Endothelial cell of umbilical vein (primary cell): ENCODE measurements around the gene EML6. TPM values are rescaled to one million over a fixed set of nuclear protein-coding genes. Genes with fewer than 3 reads are reported as not detected.

Experiments used
- BruUV-seq: library from RNA; stranded (reverse); fragments of 400-500 nt; replicated peaks from 2 replicates; lab custom pipeline; 2021; lab: Mats Ljungman, UMichigan
- CTCF ChIA-PET: fragments of 300-600, 350-600 bp; sonication (Branson Sonifier 250); formaldehyde crosslinking; loops from one replicate; lab custom pipeline; 2021; ENCODE audit warnings: antibody characterized with exemption, inconsistent platforms; lab: Charles Lee
- POLR2A ChIA-PET: fragments of 300-600, 350-600 bp; sonication (Branson Sonifier 250); formaldehyde crosslinking; loops from one replicate; lab custom pipeline; 2021; ENCODE audit warnings: antibody characterized with exemption, inconsistent platforms; lab: Charles Lee
- DNase-seq: peaks from one replicate; pipeline ENCODE4 v3.0.0-alpha.2; 2011; ENCODE audit warnings: low read depth, low spot score
- FAIRE-seq: peaks from 2 replicates; lab custom pipeline; 2011; peaks lifted over from hg19 to GRCh38; lab: Jason Lieb, UNC
- H2AFZ ChIP-seq: 2 replicates; pipeline ENCODE4 v1.6.0; 2012; ENCODE audit warnings: low read depth, low read length, control low read depth, inconsistent platforms
- H3K27ac ChIP-seq: 2 replicates; pipeline ENCODE4 v1.5.1; 2011; ENCODE audit warnings: low read depth, mild to moderate bottlenecking, control low read depth, low read length, moderate library complexity; ENCODE audit not compliant: insufficient read depth
- H3K27me3 ChIP-seq, 2 experiments: 2 replicates each; pipeline versions ENCODE4 v1.6.0 to v1.6.1; 2011; ENCODE audit warnings: low read length in 2 of 2, mixed read lengths in 1 of 2; ENCODE audit not compliant: control insufficient read depth in 2 of 2, insufficient read depth in 2 of 2
- H3K36me3 ChIP-seq, 2 experiments: 2 replicates in 1 of 2; 3 replicates in 1 of 2; pipeline ENCODE4 v1.5.1; 2011; ENCODE audit warnings: low read length in 2 of 2, mild to moderate bottlenecking in 1 of 2, moderate library complexity in 1 of 2; ENCODE audit not compliant: control insufficient read depth in 2 of 2, insufficient read depth in 2 of 2; ENCODE audit errors: extremely low read depth in 1 of 2
- H3K4me1 ChIP-seq: 3 replicates; pipeline ENCODE4 v1.5.1; 2011; ENCODE audit warnings: mild to moderate bottlenecking, low read length; ENCODE audit not compliant: control insufficient read depth, insufficient read depth; ENCODE audit errors: extremely low read depth
- H3K4me2 ChIP-seq: 2 replicates; pipeline ENCODE4 v1.6.1; 2011; ENCODE audit warnings: low read length, control low read depth, mixed read lengths; ENCODE audit not compliant: insufficient read depth
- H3K4me3 ChIP-seq, 3 experiments: fragments of 200-600 bp in 1 of 3; sonication (generic), shearing (Covaris generic) in 1 of 3; replicated peaks in 1 of 3; 2 replicates each; pipeline ENCODE4 v1.5.1; 2011 to 2016; ENCODE audit warnings: control low read depth in 3 of 3, low read length in 3 of 3, mild to moderate bottlenecking in 2 of 3, inconsistent platforms in 1 of 3, low read depth in 1 of 3, moderate library complexity in 1 of 3; ENCODE audit not compliant: insufficient read depth in 1 of 3
- H3K79me2 ChIP-seq: 2 replicates; pipeline ENCODE4 v1.6.0; 2012; ENCODE audit warnings: low read length, inconsistent platforms; ENCODE audit not compliant: control insufficient read depth, insufficient read depth
- H3K9ac ChIP-seq: replicated peaks from 2 replicates; pipeline ENCODE3; 2011; ENCODE audit warnings: low read length, control low read depth; ENCODE audit not compliant: insufficient read depth; ENCODE audit errors: extremely low read depth
- H3K9me1 ChIP-seq: replicated peaks from 3 replicates; pipeline ENCODE4 v1.6.0; 2011; ENCODE audit warnings: mild to moderate bottlenecking, low read length; ENCODE audit not compliant: control insufficient read depth, insufficient read depth; ENCODE audit errors: extremely low read depth
- H3K9me3 ChIP-seq: replicated peaks from 2 replicates; pipeline ENCODE4 v1.5.1; 2012; ENCODE audit warnings: low read length, inconsistent platforms; ENCODE audit not compliant: control insufficient read depth, insufficient read depth
- H4K20me1 ChIP-seq: replicated peaks from 2 replicates; pipeline ENCODE3; 2011; ENCODE audit warnings: mild to moderate bottlenecking, low read length; ENCODE audit not compliant: control insufficient read depth, insufficient read depth; ENCODE audit errors: extremely low read depth
- CTCF ChIP-seq, 2 donors: IDR thresholded peaks; 1 replicate in 1 of 2; 2 replicates in 1 of 2; pipeline ENCODE4 v1.5.1; 2011; ENCODE audit warnings: low read length in 2 of 2, mild to moderate bottlenecking in 2 of 2, moderate library complexity in 2 of 2, control low read depth in 1 of 2, inconsistent platforms in 1 of 2, low read depth in 1 of 2; ENCODE audit not compliant: insufficient read depth in 1 of 2; ENCODE audit errors: extremely low read depth in 1 of 2
- EZH2 ChIP-seq: IDR thresholded peaks from 2 replicates; pipeline ENCODE4 v1.6.1; 2012; ENCODE audit warnings: borderline replicate concordance, low read depth, mild to moderate bottlenecking, moderate library complexity, low read length, inconsistent platforms; ENCODE audit not compliant: severe bottlenecking
- FOS ChIP-seq: IDR thresholded peaks from 2 replicates; pipeline ENCODE4 v1.6.1; 2011; ENCODE audit warnings: mild to moderate bottlenecking, low read length, moderate library complexity, borderline replicate concordance; ENCODE audit not compliant: insufficient read depth
- GATA2 ChIP-seq: IDR thresholded peaks from 2 replicates; pipeline ENCODE4 v1.7.0; 2011; ENCODE audit warnings: low read depth, mild to moderate bottlenecking, moderate library complexity, mixed read lengths, low read length; ENCODE audit not compliant: insufficient read length, insufficient read depth
- JUN ChIP-seq: IDR thresholded peaks from 2 replicates; pipeline ENCODE4 v1.6.1; 2011; ENCODE audit warnings: borderline replicate concordance, low read depth; ENCODE audit not compliant: insufficient read length, insufficient read depth
- MYC ChIP-seq: IDR thresholded peaks from one replicate; pipeline ENCODE4 v1.6.1; 2011; ENCODE audit warnings: mild to moderate bottlenecking, low read depth, low read length
- POLR2A ChIP-seq: IDR thresholded peaks from 2 replicates; pipeline ENCODE4 v1.6.1; 2012; ENCODE audit warnings: low read depth, mild to moderate bottlenecking, control low read depth, low read length
- POLR2AphosphoS5 ChIP-seq: IDR thresholded peaks from 2 replicates; pipeline ENCODE4 v1.6.1; 2012; ENCODE audit warnings: low read depth, mild to moderate bottlenecking, control low read depth, low read length, moderate library complexity; ENCODE audit not compliant: insufficient read depth
- dilution Hi-C: fragments of 300-500 bp; cut with MboI; formaldehyde crosslinking; loops from one replicate; pipeline ENCODE4 v1.15.0; 2019; ENCODE audit warnings: low sequenced_read_pairs; ENCODE audit not compliant: extremely low pct_ligation_motif_present
- intact Hi-C: fragments of 100-400 bp; cut with micrococcal nuclease; formaldehyde crosslinking; loops from one replicate; pipeline ENCODE4 v1.10.0; 2022
- polyA plus RNA-seq, 4 experiments: library from polyadenylated mRNA; depleted of rRNA in 3 of 4; stranded (reverse) in 3 of 4; unstranded in 1 of 4; fragments of >200 nt; gene quantifications; 2 replicates each; pipeline versions ENCODE4 v1.2.1 to v1.2.3, GENCODE V29; 2011 to 2012; ENCODE audit warnings: missing spikeins in 1 of 4
- total RNA-seq: library from RNA; stranded (reverse); gene quantifications from 2 replicates; pipeline ENCODE4 v1.2.3, GENCODE V29; 2021
- TF ChIP-seq, protein P1 (sequence below): IDR thresholded peaks from 2 replicates; pipeline ENCODE4 v1.6.1; 2011; ENCODE audit not compliant: insufficient read depth, insufficient read length

Gene EML6
- total and polyA plus RNA-seq, 2 donors (not counting 3 experiments of a cell fraction or from before 2014, with no cell fraction given): 0.79 to 2.1 TPM

DNA sequence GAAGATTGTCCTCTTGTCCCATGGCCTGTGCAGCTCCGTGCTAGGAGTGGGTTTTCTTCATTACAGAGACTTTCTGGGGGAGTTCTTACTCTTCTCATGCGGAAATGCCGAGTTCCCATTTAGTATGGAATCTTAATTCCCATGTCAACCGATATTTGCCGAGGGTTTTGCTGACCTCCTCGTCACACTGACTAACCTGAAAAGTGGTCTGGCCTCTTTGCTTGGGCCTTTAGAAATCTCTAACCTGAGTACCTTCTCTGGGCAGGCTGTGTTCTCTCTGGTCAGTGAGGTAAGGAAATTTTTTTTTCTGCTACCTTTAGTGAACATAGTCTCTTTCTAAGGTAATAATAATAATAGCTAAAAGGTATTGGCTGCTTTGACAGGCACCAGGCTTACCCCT, 10.9 kb upstream of the EML6 start:
- Histone ChIP-seq H4K20me1 (no peaks in the 10 kb centered on the region), H3K4me1 (peaks cover 8% of the 10 kb centered on the region), H3K4me2 (no peak overlapping the region), H3K9me1 (no peaks in the 10 kb centered on the region), H2AFZ (no peak overlapping the region), H3K36me3 (no peaks in the 10 kb centered on the region), H3K9ac (no peak overlapping the region), H3K27me3 (peaks cover 4 to 14% of the 10 kb centered on the region in 2 experiments), H3K4me3 (no peak overlapping the region), H3K9me3 (no peaks in the 10 kb centered on the region), H3K27ac (no peak overlapping the region), H3K79me2 (no peaks in the 10 kb centered on the region)
- DNase-seq (no peak), FAIRE-seq (no peak)
- ChIA-PET POLR2A (no interaction called here), CTCF (no interaction called here)
- no TSS peak for BruUV-seq
- dilution Hi-C loops: no loop called here
- TF ChIP-seq FOS: no peak
- TF ChIP-seq POLR2A: no peak
- no peak for TF ChIP-seq EZH2
- no peak for TF ChIP-seq CTCF (IDR thresholded peaks at IDR 0.05; ENCODE audit: extremely low read depth in 1 of 2, insufficient read depth in 1 of 2, low read depth in 1 of 2, low read length in 2 of 2)
- TF ChIP-seq, protein P1, sequence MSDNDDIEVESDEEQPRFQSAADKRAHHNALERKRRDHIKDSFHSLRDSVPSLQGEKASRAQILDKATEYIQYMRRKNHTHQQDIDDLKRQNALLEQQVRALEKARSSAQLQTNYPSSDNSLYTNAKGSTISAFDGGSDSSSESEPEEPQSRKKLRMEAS: no peak
- TF ChIP-seq MYC: no peak
- no peak for TF ChIP-seq JUN
- no peak for TF ChIP-seq GATA2
- no peak for TF ChIP-seq POLR2AphosphoS5
- intact Hi-C loops: no loop called here
